Hepatocyte (in vitro differentiated cells): ENCODE results near the gene HIRA. TPM values are rescaled to one million over a fixed set of nuclear protein-coding genes. Genes with fewer than 3 reads are reported as not detected.

Source experiments
- DNase-seq: peaks from one replicate; pipeline ENCODE4 v3.0.0-alpha.2; 2016; ENCODE audit warnings: low spot score
- H2AFZ ChIP-seq: fragments of 200-600 bp; sonication (generic); 2 replicates; pipeline ENCODE4 v1.6.0; 2016; ENCODE audit warnings: antibody characterized with exemption, mild to moderate bottlenecking
- H3K27ac ChIP-seq: fragments of 200-600 bp; sonication (generic); 2 replicates; pipeline ENCODE4 v1.5.1; 2016; ENCODE audit warnings: mild to moderate bottlenecking
- H3K27me3 ChIP-seq: fragments of 200-600 bp; sonication (generic); 2 replicates; pipeline ENCODE4 v1.6.1; 2016
- H3K36me3 ChIP-seq: fragments of 200-600 bp; sonication (generic); replicated peaks from 2 replicates; pipeline ENCODE4 v1.5.1; 2016; ENCODE audit warnings: low read depth; ENCODE audit not compliant: insufficient read depth
- H3K4me1 ChIP-seq: fragments of 200-600 bp; sonication (generic); 2 replicates; pipeline ENCODE4 v1.5.1; 2016; ENCODE audit warnings: mild to moderate bottlenecking, moderate library complexity; ENCODE audit not compliant: insufficient read depth
- H3K4me2 ChIP-seq: fragments of 200-600 bp; sonication (generic); 2 replicates; pipeline ENCODE4 v1.6.0; 2016
- H3K4me3 ChIP-seq: fragments of 200-600 bp; sonication (generic); 2 replicates; pipeline ENCODE4 v1.5.1; 2016; ENCODE audit warnings: mild to moderate bottlenecking
- H3K79me2 ChIP-seq: fragments of 200-600 bp; sonication (generic); 2 replicates; pipeline ENCODE4 v1.6.0; 2017; ENCODE audit warnings: mild to moderate bottlenecking
- H3K9me2 ChIP-seq: fragments of 200-600 bp; sonication (generic); replicated peaks from 2 replicates; pipeline ENCODE4 v1.6.0; 2017; ENCODE audit warnings: mild to moderate bottlenecking; ENCODE audit not compliant: insufficient read depth
- H3K9me3 ChIP-seq: fragments of 200-600 bp; sonication (generic); 2 replicates; pipeline ENCODE4 v1.5.1; 2016; ENCODE audit warnings: low read depth, mild to moderate bottlenecking
- H4K20me1 ChIP-seq: fragments of 200-600 bp; sonication (generic); 2 replicates; pipeline ENCODE4 v1.6.0; 2016; ENCODE audit warnings: mild to moderate bottlenecking; ENCODE audit not compliant: insufficient read depth, poor library complexity, severe bottlenecking
- EZH2 ChIP-seq: fragments of 200-600 bp; sonication (generic); IDR thresholded peaks from 2 replicates; pipeline ENCODE4 v1.6.1; 2016; ENCODE audit warnings: antibody characterized with exemption, mild to moderate bottlenecking, borderline replicate concordance
- EZH2phosphoT487 ChIP-seq: fragments of 200-600 bp; sonication (generic); IDR thresholded peaks from one replicate; pipeline ENCODE4 v1.6.1; 2018; ENCODE audit warnings: antibody characterized with exemption, mild to moderate bottlenecking, low read depth, moderate library complexity; ENCODE audit not compliant: unreplicated experiment, severe bottlenecking
- WGBS: methylation state at CpG from one replicate; pipeline ENCODE4 v1.1.6; 2016; ENCODE audit warnings: low lambda C conversion rate; ENCODE audit errors: missing lambda C conversion rate; 5-methylcytosine and 5-hydroxymethylcytosine counted together
- polyA plus RNA-seq: library from polyadenylated mRNA; unstranded; fragments of >200 nt; fragmentation: Nextera tagmentation; extraction: Ambion mirVana; gene quantifications from 2 replicates; pipeline ENCODE4 v1.2.1, GENCODE V29; 2016
- total RNA-seq: library from RNA; depleted of rRNA; stranded (reverse); fragments of >200 nt; gene quantifications from 2 replicates; pipeline ENCODE4 v1.2.3, GENCODE V29; 2014
- TF ChIP-seq, protein P1 (sequence below): fragments of 200-600 bp; sonication (generic); IDR thresholded peaks from 2 replicates; pipeline ENCODE4 v1.5.1; 2016; ENCODE audit warnings: antibody characterized with exemption, mild to moderate bottlenecking; ENCODE audit not compliant: poor library complexity

The HIRA gene
- total and polyA plus RNA-seq, 2 experiments from 2014 or later = 23.5 to 30.6 TPM

DNA sequence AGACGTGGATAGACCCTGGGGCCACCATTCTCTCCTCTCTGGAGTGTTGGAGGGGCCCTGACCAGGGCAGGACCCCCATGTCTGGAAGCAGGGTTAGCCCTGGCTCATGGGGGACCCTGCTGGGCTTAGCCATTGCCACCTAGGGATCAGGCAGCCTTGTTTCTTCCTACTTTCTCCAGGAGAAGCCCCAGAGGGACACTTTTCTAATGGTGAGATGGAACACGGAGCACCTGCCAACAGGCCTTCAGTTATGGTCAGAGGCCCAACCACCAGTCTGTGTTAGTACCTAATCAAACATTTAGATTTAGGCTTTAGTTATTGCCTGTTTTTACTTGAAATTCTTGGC lies 17.9 kb upstream of the HIRA start:
- Histone ChIP-seq H3K9me2 (no peaks in the 10 kb centered on the region), H3K9me3 (no peaks in the 10 kb centered on the region), H3K36me3 (no peaks in the 10 kb centered on the region), H3K4me3 (no peak overlapping the region), H3K4me2 (no peak overlapping the region), H3K4me1 (peaks cover 20% of the 10 kb centered on the region), H4K20me1 (no peaks in the 10 kb centered on the region), H3K27me3 (no peaks in the 10 kb centered on the region), H3K79me2 (peaks cover 27% of the 10 kb centered on the region), H2AFZ (no peak overlapping the region), H3K27ac (no peak overlapping the region)
- DNase-seq = no peak
- TF ChIP-seq EZH2phosphoT487 (no peak), EZH2 (no peak)
- TF ChIP-seq, protein P1, sequence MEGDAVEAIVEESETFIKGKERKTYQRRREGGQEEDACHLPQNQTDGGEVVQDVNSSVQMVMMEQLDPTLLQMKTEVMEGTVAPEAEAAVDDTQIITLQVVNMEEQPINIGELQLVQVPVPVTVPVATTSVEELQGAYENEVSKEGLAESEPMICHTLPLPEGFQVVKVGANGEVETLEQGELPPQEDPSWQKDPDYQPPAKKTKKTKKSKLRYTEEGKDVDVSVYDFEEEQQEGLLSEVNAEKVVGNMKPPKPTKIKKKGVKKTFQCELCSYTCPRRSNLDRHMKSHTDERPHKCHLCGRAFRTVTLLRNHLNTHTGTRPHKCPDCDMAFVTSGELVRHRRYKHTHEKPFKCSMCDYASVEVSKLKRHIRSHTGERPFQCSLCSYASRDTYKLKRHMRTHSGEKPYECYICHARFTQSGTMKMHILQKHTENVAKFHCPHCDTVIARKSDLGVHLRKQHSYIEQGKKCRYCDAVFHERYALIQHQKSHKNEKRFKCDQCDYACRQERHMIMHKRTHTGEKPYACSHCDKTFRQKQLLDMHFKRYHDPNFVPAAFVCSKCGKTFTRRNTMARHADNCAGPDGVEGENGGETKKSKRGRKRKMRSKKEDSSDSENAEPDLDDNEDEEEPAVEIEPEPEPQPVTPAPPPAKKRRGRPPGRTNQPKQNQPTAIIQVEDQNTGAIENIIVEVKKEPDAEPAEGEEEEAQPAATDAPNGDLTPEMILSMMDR = no peak
- WGBS = 79% methylated on average over 2 of the region's 2 CpGs

DNA sequence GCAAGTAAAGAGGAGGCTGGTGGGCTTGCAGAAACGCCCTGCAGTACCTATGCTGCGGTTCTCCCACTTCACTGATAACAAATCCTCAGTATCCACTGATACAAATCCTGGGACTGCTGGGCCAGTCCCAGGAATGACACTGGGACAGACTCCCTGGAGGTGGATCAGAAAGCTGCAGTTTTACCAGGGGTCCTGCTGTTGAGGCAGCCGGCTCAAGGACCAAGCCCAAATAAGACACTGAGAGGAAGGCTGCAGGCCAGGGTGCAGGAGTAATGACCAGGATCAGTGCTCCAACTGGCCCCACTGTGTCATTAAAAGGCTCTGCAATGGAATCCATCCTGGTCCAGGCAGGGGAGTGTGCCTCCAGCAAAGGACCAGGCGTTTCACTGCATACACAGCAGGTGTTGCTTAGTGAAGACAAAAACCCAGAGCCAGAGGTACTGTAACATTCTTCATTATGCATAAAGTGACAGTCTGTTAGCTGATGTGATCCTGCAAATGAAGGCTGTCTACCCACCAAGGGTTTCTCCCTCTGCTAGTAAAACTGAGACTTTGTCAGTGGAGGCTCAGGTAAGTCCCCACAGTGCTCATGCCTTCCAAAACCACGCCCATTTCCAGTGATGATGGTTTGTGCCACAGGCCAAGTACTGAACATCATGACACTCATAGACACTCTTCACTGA lies 17.3 kb upstream of the HIRA start:
- WGBS = 77% methylated on average over 5 of the region's 5 CpGs
- Histone ChIP-seq H3K4me3 (no peak overlapping the region), H2AFZ (no peak overlapping the region), H3K79me2 (peaks cover 32% of the 10 kb centered on the region), H3K27me3 (no peaks in the 10 kb centered on the region), H4K20me1 (no peaks in the 10 kb centered on the region), H3K9me2 (no peaks in the 10 kb centered on the region), H3K4me2 (peak overlapping the region; percentile 80), H3K36me3 (no peaks in the 10 kb centered on the region), H3K9me3 (no peaks in the 10 kb centered on the region), H3K27ac (peak overlapping the region; percentile 92), H3K4me1 (peaks cover 20% of the 10 kb centered on the region)
- DNase-seq = no peak
- TF ChIP-seq EZH2phosphoT487 = no peak
- TF ChIP-seq, protein P1 = no peak
- TF ChIP-seq EZH2 = no peak

DNA sequence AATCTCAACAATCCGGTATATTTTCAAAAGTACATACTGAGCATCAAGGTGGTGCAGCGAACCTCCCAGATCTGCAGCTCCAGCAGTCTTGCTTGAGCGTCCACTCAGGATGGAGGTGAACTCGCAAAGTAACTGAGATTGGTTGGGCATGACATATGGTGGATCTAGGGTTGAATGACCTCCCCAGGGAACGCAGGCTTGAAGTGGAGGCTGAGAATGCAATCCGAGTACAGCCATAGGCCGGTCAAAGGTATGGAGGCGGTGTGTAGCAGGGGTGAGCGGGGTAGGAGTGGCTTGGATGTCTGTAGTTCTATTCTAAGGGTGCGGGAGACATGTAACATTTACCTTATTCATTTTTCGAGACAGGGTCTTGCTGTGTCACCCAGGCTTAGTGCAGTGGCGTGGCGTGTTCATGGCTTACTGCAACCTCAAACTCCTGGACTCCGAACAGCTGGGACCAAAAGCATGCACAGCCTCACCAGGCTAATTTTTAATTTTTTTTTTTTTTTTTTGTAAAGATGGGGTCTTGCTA lies 16.6 kb upstream of the HIRA start:
- Histone ChIP-seq H3K9me2 (no peaks in the 10 kb centered on the region), H3K27me3 (no peaks in the 10 kb centered on the region), H3K4me1 (peaks cover 20% of the 10 kb centered on the region), H3K9me3 (no peaks in the 10 kb centered on the region), H3K79me2 (peaks cover 39% of the 10 kb centered on the region), H2AFZ (peak overlapping the region; percentile 83), H3K27ac (peak overlapping the region; percentile 92), H3K36me3 (no peaks in the 10 kb centered on the region), H4K20me1 (no peaks in the 10 kb centered on the region), H3K4me2 (peak overlapping the region; percentile 80), H3K4me3 (peak overlapping the region; percentile 54)
- peak; percentile 72 for DNase-seq
- 23% methylated on average over 14 of the region's 14 CpGs for WGBS
- TF ChIP-seq, protein P1 = no peak
- TF ChIP-seq EZH2phosphoT487 (no peak), EZH2 (no peak)
